ENCODE data around the gene CMAS. TPM values are rescaled to one million over a fixed set of nuclear protein-coding genes. Genes with fewer than 3 reads are reported as not detected.
"Not testable (repeated sequence)": the region's sequence is repeated elsewhere in the genome, so short reads cannot be mapped to it uniquely, and the experiment has no call there.

Gene CMAS
- total RNA-seq, result 10 to 100 TPM; 31.7 to 40.5 TPM

DNA sequence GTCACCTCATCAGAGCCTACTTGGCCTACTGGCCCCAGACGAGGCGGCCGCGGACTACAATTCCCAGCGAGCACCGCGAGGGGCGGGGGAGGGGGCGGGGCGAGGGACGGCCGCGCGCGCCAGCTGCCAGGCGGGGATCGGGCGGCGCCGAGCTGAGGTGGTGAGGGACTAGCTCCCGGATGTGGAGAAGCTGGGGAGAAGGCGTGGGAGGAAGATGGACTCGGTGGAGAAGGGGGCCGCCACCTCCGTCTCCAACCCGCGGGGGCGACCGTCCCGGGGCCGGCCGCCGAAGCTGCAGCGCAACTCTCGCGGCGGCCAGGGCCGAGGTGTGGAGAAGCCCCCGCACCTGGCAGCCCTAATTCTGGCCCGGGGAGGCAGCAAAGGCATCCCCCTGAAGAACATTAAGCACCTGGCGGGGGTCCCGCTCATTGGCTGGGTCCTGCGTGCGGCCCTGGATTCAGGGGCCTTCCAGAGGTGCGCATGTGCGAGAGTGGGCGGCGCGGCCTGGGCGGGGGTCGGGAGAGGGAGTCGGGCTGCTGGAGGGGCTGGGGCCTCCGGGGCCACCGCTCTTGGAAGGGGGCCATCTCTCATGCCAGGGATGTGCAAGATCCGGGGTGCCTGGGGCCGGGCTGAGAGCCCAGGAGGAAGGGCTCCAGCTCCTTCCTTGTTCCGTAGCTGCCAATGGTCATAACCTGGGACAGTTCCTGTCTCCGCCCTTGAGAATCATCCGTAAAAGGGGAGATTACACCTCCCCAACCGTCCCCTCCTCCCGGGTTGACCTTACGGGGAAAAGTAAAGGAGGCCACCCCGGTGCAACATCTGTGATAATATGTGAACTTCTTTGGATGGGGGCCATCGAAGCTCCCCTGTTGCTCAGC, at the start of gene CMAS:
CMAS (plus strand) TSS at position 129 of the 878 bp plus-strand sequence; CDS start at position 215, 86 bp downstream.
- ATAC-seq (peak; percentile 94 to 95), DNase-seq (ENCODE audit: low spot score) (peak; percentile 83)
- Mint-ChIP-seq H3K4me1 (ENCODE audit: low read depth in 2 of 2) (peaks cover 21% of the 10 kb centered on the region in 2 donors), H3K27ac (peak within 1 kb of the TSS; percentile 66 to 89), H3K4me3 (peak within 1 kb of the TSS; percentile 94), H3K36me3 (no peaks in the 10 kb centered on the region), H3K27me3 (peaks cover 4 to 13% of the 10 kb centered on the region in 2 donors), H3K9me3 (no peaks in the 10 kb centered on the region)

DNA sequence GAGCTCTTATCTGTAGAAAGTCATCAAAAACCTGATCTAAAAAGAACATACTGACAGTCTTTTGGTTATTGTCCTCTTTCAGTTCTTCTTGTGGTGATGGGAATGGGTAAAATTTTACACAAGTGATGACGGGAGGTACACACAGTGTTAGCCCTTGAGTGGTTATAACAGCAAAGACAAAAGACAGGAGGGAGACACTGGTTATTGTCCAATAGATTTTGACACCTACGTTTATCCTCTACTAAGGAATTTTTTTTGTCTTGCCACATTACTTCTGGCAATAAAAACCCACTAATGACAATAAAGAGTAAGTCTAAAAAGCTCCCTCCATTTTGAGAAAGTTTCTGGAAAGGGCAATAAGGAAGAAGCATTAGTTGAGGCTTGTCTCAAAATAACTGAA, 47.7 kb upstream of the CMAS start:
- DNase-seq (ENCODE audit: low spot score) (no peak), ATAC-seq (no peak)
- Mint-ChIP-seq H3K9me3 (no peaks in the 10 kb centered on the region), H3K4me3 (no peak overlapping the region), H3K4me1 (ENCODE audit: low read depth in 2 of 2) (no peaks in the 10 kb centered on the region), H3K27me3 (peaks cover 0 to 4% of the 10 kb centered on the region in 2 donors), H3K27ac (no peak overlapping the region), H3K36me3 (no peaks in the 10 kb centered on the region)

DNA sequence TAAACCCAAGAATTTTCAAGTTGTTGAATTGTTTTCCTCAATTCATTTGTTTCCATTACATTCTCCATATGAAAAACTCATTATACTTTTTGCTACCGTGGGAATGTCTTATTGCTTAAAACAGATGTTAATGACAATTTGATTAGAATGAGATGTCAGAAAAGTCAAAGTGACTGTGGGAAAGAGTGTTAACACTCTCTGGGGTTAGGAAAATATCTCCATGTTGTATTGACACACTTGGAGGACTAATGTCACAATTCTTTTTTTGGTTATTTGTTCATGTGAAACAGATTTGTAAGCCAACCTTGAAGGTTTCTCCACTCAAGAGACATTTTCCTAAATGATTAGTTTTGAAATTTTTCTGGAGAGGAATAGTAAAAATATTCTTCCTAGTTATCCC, 47.2 kb upstream of the CMAS start:
- no peak for DNase-seq (ENCODE audit: low spot score)
- no peaks in the 10 kb centered on the region for H3K4me1 Mint-ChIP-seq (ENCODE audit: low read depth in 2 of 2)
- peaks cover 0 to 4% of the 10 kb centered on the region in 2 donors for H3K27me3 Mint-ChIP-seq
- no peak overlapping the region for H3K4me3 Mint-ChIP-seq
- no peak for ATAC-seq
- no peaks in the 10 kb centered on the region for H3K36me3 Mint-ChIP-seq
- H3K27ac Mint-ChIP-seq, result no peak overlapping the region
- H3K9me3 Mint-ChIP-seq, result no peaks in the 10 kb centered on the region

DNA sequence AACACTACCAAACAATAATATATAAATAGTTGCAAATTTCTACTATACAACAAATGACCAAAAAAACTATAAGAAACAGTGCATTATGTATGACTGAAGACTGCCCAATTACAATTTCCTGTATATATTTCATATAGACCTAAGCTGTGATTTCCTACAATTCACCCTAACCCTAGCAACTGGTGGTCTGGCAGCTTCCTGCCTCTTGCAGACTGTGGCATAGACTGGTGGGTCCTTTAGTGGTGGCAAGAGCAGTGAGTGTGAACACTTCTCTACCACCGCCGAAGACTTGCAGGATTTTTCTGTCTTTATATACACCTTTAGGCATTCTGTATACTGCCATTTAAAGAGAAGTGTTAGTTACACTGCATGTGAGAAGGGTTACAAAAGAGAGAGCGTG, 43.6 kb upstream of the CMAS start:
- H3K27ac Mint-ChIP-seq, result no peak overlapping the region
- no peaks in the 10 kb centered on the region for H3K36me3 Mint-ChIP-seq
- H3K9me3 Mint-ChIP-seq, result no peaks in the 10 kb centered on the region
- ATAC-seq, result peak in 1 of 2 donors; percentile 56
- H3K4me3 Mint-ChIP-seq, result no peak overlapping the region
- no peaks in the 10 kb centered on the region for H3K4me1 Mint-ChIP-seq (ENCODE audit: low read depth in 2 of 2)
- peaks cover 0 to 6% of the 10 kb centered on the region in 2 donors for H3K27me3 Mint-ChIP-seq
- no peak for DNase-seq (ENCODE audit: low spot score)

DNA sequence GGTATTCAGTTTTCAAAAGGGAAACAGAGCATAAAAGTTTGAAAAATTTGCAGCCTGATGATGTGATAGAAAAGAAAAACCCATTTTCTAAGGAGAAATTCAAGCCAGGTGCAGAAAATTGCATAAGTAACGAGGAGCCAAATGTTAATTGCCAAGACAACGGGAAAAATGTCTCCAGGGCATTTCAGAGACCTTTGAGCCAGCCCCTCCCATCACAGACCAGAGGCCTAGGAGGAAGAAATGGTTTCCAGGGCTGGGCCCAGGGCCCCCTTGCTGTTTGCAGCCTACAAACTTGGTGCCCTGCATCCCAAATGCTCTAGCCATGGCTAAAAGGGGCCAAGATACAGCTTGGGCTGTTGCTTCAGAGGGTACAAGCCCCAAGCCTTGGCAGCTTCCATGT, 38.2 kb upstream of the CMAS start:
- not testable (repeated sequence) for ATAC-seq; DNase-seq (ENCODE audit: low spot score); H3K9me3 Mint-ChIP-seq; H3K27me3 Mint-ChIP-seq; H3K4me1 Mint-ChIP-seq (ENCODE audit: low read depth in 2 of 2); H3K27ac Mint-ChIP-seq; H3K4me3 Mint-ChIP-seq; H3K36me3 Mint-ChIP-seq

DNA sequence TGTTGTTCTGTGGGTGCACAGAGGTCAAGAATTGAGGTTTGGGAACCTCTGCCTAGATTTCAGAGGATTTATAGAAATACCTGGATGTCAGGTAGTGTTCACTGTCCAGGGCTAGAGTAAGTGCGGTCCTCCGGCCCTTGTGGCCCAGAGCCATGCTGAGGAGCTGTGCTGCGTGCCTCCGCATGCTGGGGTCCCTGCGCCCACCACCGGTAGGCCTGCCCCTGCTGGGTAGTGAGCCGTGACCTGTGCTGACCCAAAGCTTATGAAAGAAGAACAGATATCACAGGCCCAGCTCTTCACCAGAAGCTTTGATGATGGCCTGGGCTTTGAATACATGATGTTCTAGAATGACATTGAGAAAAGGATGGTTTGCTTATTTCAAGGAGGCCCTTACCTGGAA, 37.8 kb upstream of the CMAS start:
- no peak for ATAC-seq
- Mint-ChIP-seq H3K27me3 (peaks cover 2 to 4% of the 10 kb centered on the region in 2 donors), H3K27ac (no peak overlapping the region)

DNA sequence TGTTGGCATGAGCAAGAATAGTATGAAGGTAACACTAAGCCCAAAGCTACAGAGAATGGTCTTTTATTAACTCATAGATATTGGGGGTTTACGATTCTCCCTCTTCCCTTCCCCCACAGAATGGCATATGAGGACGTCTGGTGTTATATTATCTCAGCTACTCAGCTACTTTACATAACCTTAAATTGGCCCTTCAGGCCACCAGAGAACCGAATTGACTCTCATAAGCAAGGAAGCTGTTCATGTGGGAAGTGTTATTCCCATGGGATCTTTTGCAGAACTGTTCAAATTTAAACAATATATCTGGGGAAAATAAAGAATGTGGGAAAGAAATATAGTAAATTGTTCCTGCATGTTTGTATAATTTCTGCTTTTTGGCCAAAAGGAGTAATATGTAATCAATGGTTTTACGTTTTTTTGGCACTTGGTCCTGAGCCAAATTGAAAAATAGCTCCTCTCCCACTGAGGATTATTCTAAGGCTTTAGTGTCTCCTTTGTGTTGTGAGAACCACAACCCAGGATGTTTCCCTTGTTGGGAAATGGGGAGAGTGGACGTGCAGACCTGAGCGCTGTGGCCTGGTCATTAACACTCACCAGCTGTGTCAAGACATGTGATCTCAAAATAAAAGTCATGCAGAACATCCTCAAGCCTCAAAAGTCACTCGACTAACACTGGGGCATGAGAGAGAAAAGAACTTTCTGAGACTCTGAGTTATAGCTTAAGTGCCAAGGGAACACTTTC, 31.8 kb upstream of the CMAS start:
- peaks cover 14 to 30% of the 10 kb centered on the region in 2 donors for H3K27me3 Mint-ChIP-seq
- no peaks in the 10 kb centered on the region for H3K9me3 Mint-ChIP-seq
- H3K4me3 Mint-ChIP-seq, result no peak overlapping the region
- no peaks in the 10 kb centered on the region for H3K36me3 Mint-ChIP-seq
- DNase-seq (ENCODE audit: low spot score) (no peak), ATAC-seq (no peak)
- H3K4me1 Mint-ChIP-seq (ENCODE audit: low read depth in 2 of 2), result no peaks in the 10 kb centered on the region
- no peak overlapping the region for H3K27ac Mint-ChIP-seq

More for the DNA sequence above, 37.8 kb upstream of the CMAS start:
- Mint-ChIP-seq H3K4me1 (ENCODE audit: low read depth in 2 of 2) (no peaks in the 10 kb centered on the region), H3K4me3 (no peak overlapping the region), H3K36me3 (no peaks in the 10 kb centered on the region), H3K9me3 (no peaks in the 10 kb centered on the region)
- no peak for DNase-seq (ENCODE audit: low spot score)

DNA sequence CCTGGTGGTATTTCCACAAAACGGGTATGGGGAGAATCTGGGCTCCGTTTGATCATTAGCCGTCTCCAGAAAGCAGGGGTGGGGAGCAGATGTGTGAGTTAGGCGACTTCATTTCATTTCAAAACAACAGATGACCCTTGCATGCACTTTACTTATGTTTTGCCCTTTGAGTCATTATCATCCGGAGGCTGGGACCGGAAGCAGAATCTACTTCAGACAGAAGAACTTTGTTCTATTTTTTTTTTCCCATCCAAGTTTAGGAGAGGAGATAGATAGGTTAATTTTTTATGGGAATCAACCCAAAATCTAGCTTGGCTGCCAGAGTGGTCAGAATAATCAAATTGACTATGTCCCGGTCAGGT, 31.3 kb upstream of the CMAS start:
- Mint-ChIP-seq H3K27ac (no peak overlapping the region), H3K36me3 (no peaks in the 10 kb centered on the region), H3K4me1 (ENCODE audit: low read depth in 2 of 2) (no peaks in the 10 kb centered on the region), H3K27me3 (peaks cover 14 to 30% of the 10 kb centered on the region in 2 donors), H3K9me3 (no peaks in the 10 kb centered on the region), H3K4me3 (no peak overlapping the region)
- ATAC-seq, result no peak
- DNase-seq (ENCODE audit: low spot score), result no peak

DNA sequence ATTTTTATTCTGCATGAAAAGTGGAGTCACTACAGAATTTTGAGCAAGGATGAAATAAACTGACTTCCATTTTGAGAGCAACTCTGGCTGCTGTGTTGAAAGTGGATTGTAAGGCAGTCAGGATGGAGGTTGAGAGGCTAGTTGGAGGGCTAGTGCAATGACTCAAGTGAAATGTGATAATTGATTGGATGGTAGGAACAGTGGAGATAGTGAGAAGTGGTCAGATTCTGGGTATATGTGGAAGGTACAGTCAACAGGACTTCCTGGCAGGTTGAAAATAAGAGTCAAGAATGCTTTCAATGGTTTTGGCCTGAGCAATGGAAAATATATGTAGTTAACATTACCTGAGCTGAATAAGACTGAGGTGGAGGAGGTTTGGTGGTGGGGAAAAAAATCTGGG, 29.0 kb upstream of the CMAS start:
- DNase-seq (ENCODE audit: low spot score) (no peak), ATAC-seq (no peak)
- peaks cover 16 to 30% of the 10 kb centered on the region in 2 donors for H3K27me3 Mint-ChIP-seq
- no peaks in the 10 kb centered on the region for H3K4me1 Mint-ChIP-seq (ENCODE audit: low read depth in 2 of 2)
- H3K9me3 Mint-ChIP-seq, result no peaks in the 10 kb centered on the region
- no peak overlapping the region for H3K27ac Mint-ChIP-seq
- H3K36me3 Mint-ChIP-seq, result no peaks in the 10 kb centered on the region
- no peak overlapping the region for H3K4me3 Mint-ChIP-seq

DNA sequence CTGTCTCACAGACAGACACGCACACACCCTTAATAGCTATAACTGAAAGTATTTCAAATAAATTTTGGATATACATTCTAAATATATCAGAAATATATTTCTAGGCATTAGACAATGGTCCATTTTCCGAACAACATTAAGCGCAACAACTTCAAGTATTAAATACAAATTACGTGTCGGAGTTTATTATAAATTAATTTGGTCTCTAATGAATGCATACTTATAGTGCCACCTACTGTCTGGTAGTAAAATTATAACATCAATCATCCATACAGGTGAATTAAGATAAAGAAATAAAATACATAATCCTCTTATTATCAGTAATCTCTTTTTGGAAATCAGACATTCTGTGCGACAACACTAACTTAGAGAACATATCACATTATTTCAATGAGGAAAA, 27.2 kb upstream of the CMAS start:
- H3K9me3 Mint-ChIP-seq, result no peaks in the 10 kb centered on the region
- H3K36me3 Mint-ChIP-seq, result no peaks in the 10 kb centered on the region
- no peak overlapping the region for H3K27ac Mint-ChIP-seq
- H3K4me1 Mint-ChIP-seq (ENCODE audit: low read depth in 2 of 2), result no peaks in the 10 kb centered on the region
- H3K27me3 Mint-ChIP-seq, result peaks cover 11 to 22% of the 10 kb centered on the region in 2 donors
- no peak overlapping the region for H3K4me3 Mint-ChIP-seq
- no peak for DNase-seq (ENCODE audit: low spot score)
- no peak for ATAC-seq

DNA sequence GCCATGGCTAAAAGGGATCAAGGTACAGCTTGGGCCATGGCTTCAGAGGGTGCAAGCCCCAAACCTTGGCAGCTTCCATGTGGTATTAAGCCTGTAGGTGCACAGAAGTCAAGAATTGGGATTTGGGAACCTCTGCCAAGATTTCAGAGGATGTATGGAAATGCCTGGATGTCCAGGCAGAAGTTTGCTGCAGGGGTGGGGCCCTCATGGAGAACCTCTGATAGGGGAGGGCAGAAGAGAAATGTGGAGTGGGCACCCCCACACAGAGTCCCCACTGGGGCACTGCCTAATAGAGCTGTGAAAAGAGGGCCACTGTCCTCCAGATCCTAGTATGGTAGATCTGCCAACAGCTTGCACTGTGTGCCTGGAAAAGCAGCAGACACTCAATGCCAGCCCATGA, 22.5 kb upstream of the CMAS start:
- H3K4me1 Mint-ChIP-seq (ENCODE audit: low read depth in 2 of 2); H3K27me3 Mint-ChIP-seq; ATAC-seq; H3K4me3 Mint-ChIP-seq; H3K36me3 Mint-ChIP-seq; H3K9me3 Mint-ChIP-seq; H3K27ac Mint-ChIP-seq; DNase-seq (ENCODE audit: low spot score): not testable (repeated sequence)

DNA sequence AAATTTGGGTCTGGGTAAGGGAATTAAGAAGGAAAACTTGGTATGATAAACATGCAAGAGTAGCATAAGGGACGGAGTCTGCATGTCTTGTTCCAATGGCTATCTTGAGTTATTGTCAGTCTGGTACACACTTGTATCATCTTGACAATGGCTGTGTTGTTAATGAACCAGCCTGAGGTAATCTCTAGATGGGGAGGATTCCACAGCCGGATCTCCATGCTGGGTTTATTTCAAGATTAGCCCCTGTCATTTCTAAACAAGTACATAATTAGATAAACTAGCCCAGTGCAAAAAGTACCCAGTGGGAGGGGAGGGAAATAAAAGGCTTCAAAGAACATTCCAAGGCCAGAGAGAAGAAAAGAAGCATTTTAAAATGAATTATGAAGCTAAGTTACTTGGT, 16.5 kb upstream of the CMAS start:
- Mint-ChIP-seq H3K4me3 (no peak overlapping the region), H3K27me3 (peaks cover 0 to 6% of the 10 kb centered on the region in 2 donors), H3K36me3 (no peaks in the 10 kb centered on the region), H3K4me1 (ENCODE audit: low read depth in 2 of 2) (no peaks in the 10 kb centered on the region), H3K27ac (no peak overlapping the region), H3K9me3 (no peaks in the 10 kb centered on the region)
- no peak for DNase-seq (ENCODE audit: low spot score)
- ATAC-seq, result no peak

DNA sequence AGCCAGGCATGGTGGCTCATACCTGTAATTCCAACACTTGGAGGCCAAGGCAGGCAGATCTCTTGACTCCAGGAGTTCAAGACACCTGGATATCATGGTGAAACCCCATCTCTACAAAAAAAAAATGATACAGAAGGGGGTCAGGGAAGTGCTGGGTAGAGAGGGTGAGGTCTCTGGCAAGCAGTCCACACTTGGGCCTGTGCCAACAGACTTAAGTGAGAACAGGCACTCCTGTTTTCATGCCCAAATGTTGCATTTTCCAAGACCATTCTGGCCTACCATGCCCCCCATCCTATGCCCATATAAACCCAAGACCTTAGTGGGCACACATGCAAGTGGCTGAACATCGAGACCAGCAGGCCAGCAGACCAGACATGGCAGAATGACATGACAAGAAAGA, 16.0 kb upstream of the CMAS start:
- no peak overlapping the region for H3K27ac Mint-ChIP-seq
- peaks cover 0 to 6% of the 10 kb centered on the region in 2 donors for H3K27me3 Mint-ChIP-seq
- ATAC-seq (no peak), DNase-seq (ENCODE audit: low spot score) (no peak)
- no peak overlapping the region for H3K4me3 Mint-ChIP-seq
- H3K9me3 Mint-ChIP-seq, result no peaks in the 10 kb centered on the region
- no peaks in the 10 kb centered on the region for H3K4me1 Mint-ChIP-seq (ENCODE audit: low read depth in 2 of 2)
- H3K36me3 Mint-ChIP-seq, result no peaks in the 10 kb centered on the region

DNA sequence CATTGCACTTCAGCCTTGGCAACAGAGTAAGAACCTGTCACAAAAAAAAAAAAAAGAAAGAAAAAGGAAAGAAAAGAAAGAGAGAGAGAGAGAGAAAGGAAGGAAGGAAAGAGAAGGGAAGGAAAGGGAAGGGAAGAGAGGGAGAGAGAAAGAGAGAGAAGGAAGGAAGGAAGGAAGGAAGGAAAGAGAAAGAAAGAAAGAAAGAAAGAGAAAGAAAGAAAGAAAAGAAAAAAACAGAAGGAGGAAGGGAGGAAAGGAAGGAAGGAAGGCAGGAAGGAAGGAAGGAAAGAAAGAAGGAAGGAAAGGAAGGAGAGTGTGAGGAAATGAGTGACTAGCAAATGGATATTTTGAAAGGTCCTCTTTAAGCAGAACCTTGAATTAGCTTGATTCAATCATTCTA, 13.3 kb upstream of the CMAS start:
- no peak for DNase-seq (ENCODE audit: low spot score)
- Mint-ChIP-seq H3K4me3 (no peak overlapping the region), H3K27me3 (peaks cover 0 to 5% of the 10 kb centered on the region in 2 donors), H3K4me1 (ENCODE audit: low read depth in 2 of 2) (no peaks in the 10 kb centered on the region), H3K9me3 (no peaks in the 10 kb centered on the region), H3K36me3 (no peaks in the 10 kb centered on the region), H3K27ac (no peak overlapping the region)
- ATAC-seq, result no peak
